Measurements from ENCODE around the gene SAE1.

The SAE1 gene

DNA sequence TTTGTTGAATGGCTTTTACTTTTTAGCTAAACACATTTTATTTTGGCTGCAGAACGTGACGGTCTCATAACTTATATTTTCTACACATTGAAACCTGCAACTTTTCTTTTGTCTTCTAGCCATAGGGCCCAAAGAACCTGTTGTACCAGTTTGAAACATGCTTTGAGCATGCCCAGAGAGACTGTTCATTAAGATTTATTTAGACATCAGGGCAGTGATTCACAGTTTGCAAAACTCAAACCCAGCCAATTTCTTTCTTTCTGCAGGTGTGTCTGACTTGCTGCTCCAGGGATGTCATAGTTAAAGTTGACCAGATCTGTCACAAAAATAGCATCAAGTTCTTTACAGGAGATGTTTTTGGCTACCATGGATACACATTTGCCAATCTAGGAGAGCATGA lies 22.0 kb downstream of the SAE1 start:
- Histone ChIP-seq H3K4me1 (ENCODE audit: control insufficient read depth in 1 of 2, insufficient read depth in 2 of 2, low read length in 2 of 2) (peaks cover 11 to 39% of the 10 kb centered on the region in 2 donors), H3K36me3 (ENCODE audit: control insufficient read depth in 1 of 2, insufficient read depth in 2 of 2, low read length in 2 of 2) (peaks cover 6 to 22% of the 10 kb centered on the region in 2 donors), H3K4me3 (ENCODE audit: low read depth in 1 of 2, low read length in 2 of 2) (no peak overlapping the region), H3K9me3 (ENCODE audit: control insufficient read depth in 1 of 2, low read length in 2 of 2) (no peaks in the 10 kb centered on the region), H3K27ac (ENCODE audit: low read length) (no peak overlapping the region), H3K27me3 (ENCODE audit: low read depth, low read length) (no peaks in the 10 kb centered on the region)

DNA sequence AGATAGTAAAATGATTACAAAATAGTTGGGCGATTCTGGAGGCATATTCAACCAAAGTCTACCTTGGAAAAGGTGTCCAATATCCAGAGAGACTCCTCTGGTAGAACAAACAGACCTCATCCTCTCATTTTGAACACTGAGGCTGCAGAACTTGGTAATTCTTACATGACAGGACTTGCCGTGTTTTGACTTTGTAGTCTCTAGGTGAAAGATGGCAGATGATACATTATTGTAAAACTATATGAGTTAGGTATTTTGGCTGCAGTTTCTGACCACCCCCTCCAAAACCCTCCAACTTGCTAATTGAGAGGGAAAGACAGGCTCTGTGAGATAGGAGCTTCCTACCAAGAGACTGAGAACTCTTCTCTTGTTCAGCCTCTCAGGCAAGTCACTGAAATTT lies 22.6 kb downstream of the SAE1 start:
- Histone ChIP-seq H3K9me3 (ENCODE audit: control insufficient read depth in 1 of 2, low read length in 2 of 2) (no peaks in the 10 kb centered on the region), H3K4me3 (ENCODE audit: low read depth in 1 of 2, low read length in 2 of 2) (no peak overlapping the region), H3K27me3 (ENCODE audit: low read depth, low read length) (no peaks in the 10 kb centered on the region), H3K4me1 (ENCODE audit: control insufficient read depth in 1 of 2, insufficient read depth in 2 of 2, low read length in 2 of 2) (peaks cover 17 to 46% of the 10 kb centered on the region in 2 donors), H3K36me3 (ENCODE audit: control insufficient read depth in 1 of 2, insufficient read depth in 2 of 2, low read length in 2 of 2) (peaks cover 2 to 19% of the 10 kb centered on the region in 2 donors), H3K27ac (ENCODE audit: low read length) (no peak overlapping the region)

GRCh38 chr19:47155148-47155547 lies 24.5 kb downstream of the SAE1 start:
- H3K9me3 ChIP-seq (ENCODE audit: control insufficient read depth in 1 of 2, low read length in 2 of 2): no peaks in the 10 kb centered on the region
- H3K36me3 ChIP-seq (ENCODE audit: control insufficient read depth in 1 of 2, insufficient read depth in 2 of 2, low read length in 2 of 2): peaks cover 0 to 19% of the 10 kb centered on the region in 2 donors
- no peak overlapping the region for H3K27ac ChIP-seq (ENCODE audit: low read length)
- no peaks in the 10 kb centered on the region for H3K27me3 ChIP-seq (ENCODE audit: low read depth, low read length)
- H3K4me1 ChIP-seq (ENCODE audit: control insufficient read depth in 1 of 2, insufficient read depth in 2 of 2, low read length in 2 of 2): peaks cover 25 to 56% of the 10 kb centered on the region in 2 donors
- no peak overlapping the region for H3K4me3 ChIP-seq (ENCODE audit: low read depth in 1 of 2, low read length in 2 of 2)

DNA sequence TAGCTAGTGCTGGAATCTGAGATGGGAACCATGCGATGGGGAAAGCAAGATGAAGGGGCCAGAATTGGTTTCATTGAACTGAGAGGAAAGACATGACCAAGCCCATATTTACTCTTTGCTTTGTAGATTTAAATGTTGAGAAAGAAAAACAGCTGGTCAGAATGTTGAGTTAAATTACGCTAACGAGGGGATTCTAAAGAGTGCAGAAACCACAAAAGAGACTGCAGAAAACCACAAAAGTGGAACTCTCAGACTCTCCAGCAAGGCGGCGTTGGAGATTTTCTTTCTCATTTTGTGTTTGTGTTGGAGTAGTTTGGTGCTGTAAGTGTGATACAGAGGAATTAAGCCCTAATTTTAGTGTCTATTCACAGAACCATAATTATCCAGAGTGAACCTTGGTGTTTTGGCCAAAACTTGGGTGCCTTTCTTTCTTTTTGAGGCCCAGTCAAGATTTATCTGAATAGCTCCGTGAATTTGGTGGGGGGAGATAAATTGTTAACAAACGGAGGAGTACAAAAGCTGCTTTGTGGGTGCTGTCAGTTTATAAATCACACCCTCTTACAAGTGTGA lies 26.3 kb downstream of the SAE1 start:
- Histone ChIP-seq H3K27ac (ENCODE audit: low read length) (peak overlapping the region; percentile 85), H3K36me3 (ENCODE audit: control insufficient read depth in 1 of 2, insufficient read depth in 2 of 2, low read length in 2 of 2) (peaks cover 6 to 11% of the 10 kb centered on the region in 2 donors), H3K27me3 (ENCODE audit: low read depth, low read length) (no peaks in the 10 kb centered on the region), H3K4me1 (ENCODE audit: control insufficient read depth in 1 of 2, insufficient read depth in 2 of 2, low read length in 2 of 2) (peaks cover 25 to 50% of the 10 kb centered on the region in 2 donors), H3K4me3 (ENCODE audit: low read depth in 1 of 2, low read length in 2 of 2) (peak overlapping the region in 1 of 2 donors; percentile 23), H3K9me3 (ENCODE audit: control insufficient read depth in 1 of 2, low read length in 2 of 2) (no peaks in the 10 kb centered on the region)

GRCh38 chr19:47157431-47158321 lies 27.0 kb downstream of the SAE1 start:
- Histone ChIP-seq H3K27ac (ENCODE audit: low read length) (peak overlapping the region; percentile 85), H3K9me3 (ENCODE audit: control insufficient read depth in 1 of 2, low read length in 2 of 2) (no peaks in the 10 kb centered on the region), H3K36me3 (ENCODE audit: control insufficient read depth in 1 of 2, insufficient read depth in 2 of 2, low read length in 2 of 2) (peaks cover 5 to 6% of the 10 kb centered on the region in 2 donors), H3K27me3 (ENCODE audit: low read depth, low read length) (no peaks in the 10 kb centered on the region), H3K4me1 (ENCODE audit: control insufficient read depth in 1 of 2, insufficient read depth in 2 of 2, low read length in 2 of 2) (peaks cover 25 to 43% of the 10 kb centered on the region in 2 donors), H3K4me3 (ENCODE audit: low read depth in 1 of 2, low read length in 2 of 2) (peak overlapping the region in 1 of 2 donors; percentile 23)

- Histone ChIP-seq H3K36me3 (ENCODE audit: control insufficient read depth in 1 of 2, insufficient read depth in 2 of 2, low read length in 2 of 2) (peaks cover under 1 to 6% of the 10 kb centered on the region in 2 donors), H3K27me3 (ENCODE audit: low read depth, low read length) (no peaks in the 10 kb centered on the region), H3K27ac (ENCODE audit: low read length) (peak overlapping the region; percentile 85), H3K4me1 (ENCODE audit: control insufficient read depth in 1 of 2, insufficient read depth in 2 of 2, low read length in 2 of 2) (peaks cover 25 to 42% of the 10 kb centered on the region in 2 donors), H3K4me3 (ENCODE audit: low read depth in 1 of 2, low read length in 2 of 2) (peak overlapping the region in 1 of 2 donors; percentile 23), H3K9me3 (ENCODE audit: control insufficient read depth in 1 of 2, low read length in 2 of 2) (no peaks in the 10 kb centered on the region)
Observed at GRCh38 chr19:47158367-47158791, 27.7 kb downstream of the SAE1 start.

DNA sequence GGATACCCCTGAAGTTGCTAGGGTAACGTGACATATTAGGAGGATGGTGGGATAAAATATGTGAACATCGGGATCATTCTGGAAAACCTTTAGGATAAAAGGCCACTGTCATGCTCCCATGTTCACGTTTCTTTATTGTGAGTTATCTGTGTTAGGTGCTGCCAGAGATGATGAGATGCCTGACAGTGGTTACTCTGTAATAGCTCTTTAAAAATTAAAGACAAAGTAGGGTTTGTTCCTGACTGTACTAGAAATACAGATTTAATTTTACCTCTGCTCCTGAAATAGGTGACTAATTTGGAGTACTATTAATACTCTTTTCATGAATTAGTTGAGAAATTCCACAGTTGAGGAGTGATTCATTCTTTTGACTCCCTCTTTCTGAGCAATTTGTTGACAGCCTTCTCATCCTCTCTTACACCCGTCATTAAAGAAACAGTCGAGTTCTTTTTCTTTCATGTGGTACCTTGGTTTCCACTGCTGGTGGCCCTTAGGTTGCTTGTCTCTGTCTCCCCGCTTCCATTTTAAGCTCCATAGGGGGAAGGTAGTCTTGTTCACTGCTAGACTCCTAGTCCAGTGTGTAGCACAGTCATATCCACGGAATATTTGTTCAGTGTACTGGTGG lies 28.4 kb downstream of the SAE1 start:
- Histone ChIP-seq H3K36me3 (ENCODE audit: control insufficient read depth in 1 of 2, insufficient read depth in 2 of 2, low read length in 2 of 2) (peaks cover 0 to 6% of the 10 kb centered on the region in 2 donors), H3K27me3 (ENCODE audit: low read depth, low read length) (no peaks in the 10 kb centered on the region), H3K9me3 (ENCODE audit: control insufficient read depth in 1 of 2, low read length in 2 of 2) (no peaks in the 10 kb centered on the region), H3K27ac (ENCODE audit: low read length) (peak overlapping the region; percentile 85), H3K4me1 (ENCODE audit: control insufficient read depth in 1 of 2, insufficient read depth in 2 of 2, low read length in 2 of 2) (peaks cover 25 to 42% of the 10 kb centered on the region in 2 donors), H3K4me3 (ENCODE audit: low read depth in 1 of 2, low read length in 2 of 2) (no peak overlapping the region)

DNA sequence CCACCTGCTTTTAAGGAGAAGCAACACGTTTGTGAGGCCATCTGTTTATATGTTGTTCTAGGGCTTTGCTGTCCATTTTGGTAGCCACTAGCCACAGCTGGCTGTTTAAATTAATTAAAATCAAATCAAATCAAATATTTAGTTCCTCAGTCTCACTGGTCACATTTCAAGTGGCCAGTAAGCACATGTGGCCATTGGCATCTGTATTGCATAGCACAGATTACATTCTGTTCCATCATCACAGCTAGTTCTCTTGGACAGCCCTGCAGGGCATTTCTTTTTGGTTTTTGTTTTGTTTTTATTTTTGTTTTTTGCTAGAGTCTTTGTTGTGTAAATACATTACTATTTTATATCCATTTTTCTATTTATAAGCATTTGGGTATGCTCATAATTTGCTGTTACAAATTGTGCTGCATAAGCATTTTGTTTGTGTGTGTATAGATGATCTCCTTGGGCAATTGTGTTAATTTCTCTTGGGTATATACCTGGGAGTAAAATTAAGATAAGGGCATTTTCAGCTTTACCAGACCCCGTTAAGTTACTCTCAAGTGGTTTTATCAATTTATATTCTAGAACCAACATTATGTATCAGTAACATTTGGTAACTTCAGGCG lies 31.3 kb downstream of the SAE1 start:
- Histone ChIP-seq H3K4me1 (ENCODE audit: control insufficient read depth in 1 of 2, insufficient read depth in 2 of 2, low read length in 2 of 2) (peaks cover 20 to 23% of the 10 kb centered on the region in 2 donors), H3K27ac (ENCODE audit: low read length) (no peak overlapping the region), H3K36me3 (ENCODE audit: control insufficient read depth in 1 of 2, insufficient read depth in 2 of 2, low read length in 2 of 2) (peaks cover 4 to 13% of the 10 kb centered on the region in 2 donors), H3K4me3 (ENCODE audit: low read depth in 1 of 2, low read length in 2 of 2) (no peak overlapping the region), H3K27me3 (ENCODE audit: low read depth, low read length) (no peaks in the 10 kb centered on the region), H3K9me3 (ENCODE audit: control insufficient read depth in 1 of 2, low read length in 2 of 2) (no peaks in the 10 kb centered on the region)

DNA sequence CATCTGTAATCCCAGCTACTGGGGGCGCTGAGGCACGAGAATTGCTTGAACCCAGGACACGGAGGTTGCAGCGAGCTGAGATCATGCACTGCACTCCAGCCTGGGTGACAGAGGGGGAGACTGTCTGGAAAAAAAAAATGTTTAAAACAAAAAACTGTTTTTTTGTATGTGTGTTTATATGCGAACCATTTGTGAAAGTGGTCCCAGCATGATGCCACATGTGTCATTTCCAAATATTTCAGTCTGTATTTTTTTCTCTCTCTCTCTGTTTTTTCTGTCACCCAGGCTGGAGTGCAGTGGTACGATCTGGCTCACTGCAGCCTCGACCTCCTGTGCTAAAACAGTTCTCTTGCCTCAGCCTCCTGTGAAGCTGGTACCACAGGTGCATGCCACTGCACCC lies 37.4 kb downstream of the SAE1 start:
- Histone ChIP-seq H3K27ac (ENCODE audit: low read length) (no peak overlapping the region), H3K36me3 (ENCODE audit: control insufficient read depth in 1 of 2, insufficient read depth in 2 of 2, low read length in 2 of 2) (peaks cover 9 to 28% of the 10 kb centered on the region in 2 donors), H3K27me3 (ENCODE audit: low read depth, low read length) (no peaks in the 10 kb centered on the region), H3K4me3 (ENCODE audit: low read depth in 1 of 2, low read length in 2 of 2) (no peak overlapping the region), H3K9me3 (ENCODE audit: control insufficient read depth in 1 of 2, low read length in 2 of 2) (no peaks in the 10 kb centered on the region), H3K4me1 (ENCODE audit: control insufficient read depth in 1 of 2, insufficient read depth in 2 of 2, low read length in 2 of 2) (no peaks in the 10 kb centered on the region)

DNA sequence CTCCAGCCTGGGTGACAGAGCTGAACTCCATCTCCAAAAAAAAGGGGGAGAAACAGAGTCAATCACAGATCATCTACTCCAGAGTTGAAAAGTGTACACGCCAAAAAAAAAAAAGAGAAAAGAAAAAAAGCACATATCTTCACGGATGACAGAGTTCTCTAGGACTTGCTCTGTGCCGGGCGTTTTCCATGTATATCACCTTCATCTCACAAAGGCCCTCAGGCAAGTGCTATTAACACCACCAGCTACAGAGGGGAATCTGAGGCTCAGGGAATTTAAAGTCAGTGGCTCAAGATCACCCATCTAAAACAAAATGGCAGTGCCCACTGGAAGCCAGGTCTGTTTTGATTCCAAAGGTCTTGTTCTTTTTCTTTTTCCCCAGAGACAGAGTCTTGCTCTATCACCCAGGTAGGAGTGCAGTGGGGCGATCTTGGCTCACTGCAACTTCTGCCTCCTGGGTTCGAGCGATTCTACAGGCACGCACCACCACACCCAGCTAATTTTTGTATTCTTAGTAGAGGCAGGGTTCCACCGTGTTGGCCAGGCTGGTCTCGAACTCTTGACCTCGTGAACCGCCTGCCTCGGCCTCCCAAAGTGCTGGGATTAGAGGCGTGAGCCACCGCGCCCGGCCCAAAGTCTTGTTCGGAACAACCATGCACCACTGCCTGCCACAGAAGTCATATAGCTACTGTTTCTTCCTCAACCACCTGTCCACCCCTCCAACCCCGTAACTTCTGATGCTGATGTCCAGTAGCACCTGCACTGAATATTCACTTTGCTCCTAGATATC lies 42.2 kb downstream of the SAE1 start:
- Histone ChIP-seq H3K36me3 (ENCODE audit: control insufficient read depth in 1 of 2, insufficient read depth in 2 of 2, low read length in 2 of 2) (peaks cover 10 to 22% of the 10 kb centered on the region in 2 donors), H3K27me3 (ENCODE audit: low read depth, low read length) (no peaks in the 10 kb centered on the region), H3K27ac (ENCODE audit: low read length) (no peak overlapping the region), H3K9me3 (ENCODE audit: control insufficient read depth in 1 of 2, low read length in 2 of 2) (no peaks in the 10 kb centered on the region), H3K4me1 (ENCODE audit: control insufficient read depth in 1 of 2, insufficient read depth in 2 of 2, low read length in 2 of 2) (peaks cover 0 to 7% of the 10 kb centered on the region in 2 donors), H3K4me3 (ENCODE audit: low read depth in 1 of 2, low read length in 2 of 2) (no peak overlapping the region)
